WTC11 (cell line): ENCODE results near the gene DNAAF5. TPM values are rescaled to one million over a fixed set of nuclear protein-coding genes. Genes with fewer than 3 reads are reported as not detected.

Experiments
- ATAC-seq: fragments of 200-7000 bp; cut with Tn5 transposase; 2 replicates; pipeline ENCODE4 v1.10.0; 2021; ENCODE audit warnings: mild to moderate bottlenecking, moderate library complexity
- CTCF ChIA-PET: fragments of 300-600 bp; sonication (Branson Sonifier 250); formaldehyde crosslinking; loops from one replicate; lab custom pipeline; 2021; ENCODE audit warnings: antibody characterized with exemption; lab: Charles Lee
- POLR2A ChIA-PET: fragments of 350-600 bp; sonication (Branson Sonifier 250); formaldehyde crosslinking; loops from one replicate; lab custom pipeline; 2021; ENCODE audit warnings: antibody characterized with exemption; lab: Charles Lee
- DNase-seq: peaks from one replicate; pipeline ENCODE4 v3.0.0; 2021; ENCODE audit warnings: low spot score
- H3K27ac Mint-ChIP-seq: 2 replicates; pipeline ENCODE4 v1.8.0; 2021; ENCODE audit warnings: mixed read lengths
- H3K27me3 Mint-ChIP-seq: 2 replicates; pipeline ENCODE4 v1.8.0; 2021; ENCODE audit warnings: low read depth, mild to moderate bottlenecking, moderate library complexity, mixed read lengths
- H3K36me3 Mint-ChIP-seq: 2 replicates; pipeline ENCODE4 v1.8.0; 2021; ENCODE audit warnings: mixed read lengths
- H3K4me1 Mint-ChIP-seq: 2 replicates; pipeline ENCODE4 v1.8.0; 2022; ENCODE audit warnings: mixed read lengths
- H3K4me3 Mint-ChIP-seq: 2 replicates; pipeline ENCODE4 v1.8.0; 2021; ENCODE audit warnings: mild to moderate bottlenecking, moderate library complexity, mixed read lengths
- H3K9me3 Mint-ChIP-seq: 2 replicates; pipeline ENCODE4 v1.8.0; 2021; ENCODE audit warnings: mixed read lengths
- ATF1 ChIP-seq: sonication (generic); formaldehyde crosslinking; IDR thresholded peaks from 2 replicates; pipeline ENCODE4 v1.8.1; 2023; ENCODE audit warnings: mild to moderate bottlenecking, moderate library complexity, missing genetic modification reagents
- CREB1 ChIP-seq: sonication (generic); formaldehyde crosslinking; IDR thresholded peaks from 2 replicates; pipeline ENCODE4 v1.8.0; 2023; ENCODE audit warnings: mild to moderate bottlenecking, missing genetic modification reagents
- EMX1 ChIP-seq: fragments of 250-450 bp; sonication (Bioruptor Pico); IDR thresholded peaks from 2 replicates; pipeline ENCODE4 v1.8.0; 2021; ENCODE audit warnings: mild to moderate bottlenecking
- FOXJ3 ChIP-seq: sonication (generic); formaldehyde crosslinking; IDR thresholded peaks from 2 replicates; pipeline ENCODE4 v1.9.0; 2021; ENCODE audit warnings: missing genetic modification reagents, mild to moderate bottlenecking, borderline replicate concordance
- FOXP1 ChIP-seq: sonication (generic); formaldehyde crosslinking; IDR thresholded peaks from 2 replicates; pipeline ENCODE4 v1.8.0; 2022; ENCODE audit warnings: missing genetic modification reagents, mild to moderate bottlenecking, moderate library complexity, borderline replicate concordance
- GRHL2 ChIP-seq: fragments of 250-450 bp; sonication (Bioruptor Pico); IDR thresholded peaks from 2 replicates; pipeline ENCODE4 v1.8.0; 2022; ENCODE audit warnings: mild to moderate bottlenecking, moderate library complexity; ENCODE audit not compliant: insufficient replicate concordance, severe bottlenecking
- JUN ChIP-seq: sonication (generic); formaldehyde crosslinking; IDR thresholded peaks from 2 replicates; pipeline ENCODE4 v1.8.0; 2023; ENCODE audit warnings: mild to moderate bottlenecking, missing genetic modification reagents
- KAT7 ChIP-seq: sonication (generic); formaldehyde crosslinking; IDR thresholded peaks from 2 replicates; pipeline ENCODE4 v1.8.1; 2023; ENCODE audit warnings: missing genetic modification reagents, mild to moderate bottlenecking, borderline replicate concordance
- NR3C1 ChIP-seq: sonication (generic); formaldehyde crosslinking; conservative IDR thresholded peaks from 2 replicates; pipeline ENCODE4 v1.8.1; 2023; ENCODE audit warnings: low read depth, mild to moderate bottlenecking, missing genetic modification reagents
- OVOL2 ChIP-seq: fragments of 250-450 bp; sonication (Bioruptor Pico); IDR thresholded peaks from 2 replicates; pipeline ENCODE4 v1.9.0; 2021; ENCODE audit warnings: mild to moderate bottlenecking, borderline replicate concordance
- TCF7 ChIP-seq: sonication (generic); formaldehyde crosslinking; IDR thresholded peaks from 2 replicates; pipeline ENCODE4 v1.8.0; 2022; ENCODE audit warnings: mild to moderate bottlenecking, low read depth, missing genetic modification reagents, moderate library complexity
- ZBTB21 ChIP-seq: sonication (generic); formaldehyde crosslinking; IDR thresholded peaks from 2 replicates; pipeline ENCODE4 v1.8.1; 2023; ENCODE audit warnings: mild to moderate bottlenecking, missing genetic modification reagents, borderline replicate concordance
- ZNF232 ChIP-seq: sonication (generic); formaldehyde crosslinking; IDR thresholded peaks from 2 replicates; pipeline ENCODE4 v1.8.0; 2022; ENCODE audit warnings: mild to moderate bottlenecking, missing genetic modification reagents
- total RNA-seq: library from RNA; stranded (reverse); gene quantifications from 3 replicates; pipeline ENCODE4 v1.2.3, GENCODE V29; 2021
- TF ChIP-seq, protein P1 (sequence below): sonication (generic); formaldehyde crosslinking; IDR thresholded peaks from 2 replicates; pipeline ENCODE4 v1.8.0; 2022; ENCODE audit warnings: missing genetic modification reagents
- TF ChIP-seq, protein P2 (sequence below): sonication (generic); formaldehyde crosslinking; IDR thresholded peaks from 2 replicates; pipeline ENCODE4 v1.8.1; 2023; ENCODE audit warnings: mild to moderate bottlenecking, missing genetic modification reagents, moderate library complexity
- TF ChIP-seq, protein P3 (sequence below): sonication (generic); formaldehyde crosslinking; conservative IDR thresholded peaks from 2 replicates; pipeline ENCODE4 v1.8.1; 2023; ENCODE audit warnings: mild to moderate bottlenecking, low read depth, missing genetic modification reagents, moderate library complexity
- TF ChIP-seq, protein P4 (sequence below): sonication (generic); formaldehyde crosslinking; IDR thresholded peaks from 2 replicates; pipeline ENCODE4 v1.8.0; 2022; ENCODE audit warnings: mild to moderate bottlenecking, missing genetic modification reagents
- TF ChIP-seq, protein P5 (sequence below): sonication (generic); formaldehyde crosslinking; IDR thresholded peaks from 2 replicates; pipeline ENCODE4 v1.8.0; 2023; ENCODE audit warnings: missing genetic modification reagents
- TF ChIP-seq, protein P6 (sequence below): sonication (generic); formaldehyde crosslinking; IDR thresholded peaks from 2 replicates; pipeline ENCODE4 v1.8.1; 2022; ENCODE audit warnings: missing genetic modification reagents, borderline replicate concordance
- TF ChIP-seq, protein P7 (sequence below): sonication (generic); formaldehyde crosslinking; IDR thresholded peaks from 2 replicates; pipeline ENCODE4 v1.8.1; 2022; ENCODE audit warnings: low read depth, mild to moderate bottlenecking, moderate library complexity, missing genetic modification reagents, borderline replicate concordance

Gene DNAAF5
- total RNA-seq, 1 experiment from 2014 or later = 62.2 TPM

DNA sequence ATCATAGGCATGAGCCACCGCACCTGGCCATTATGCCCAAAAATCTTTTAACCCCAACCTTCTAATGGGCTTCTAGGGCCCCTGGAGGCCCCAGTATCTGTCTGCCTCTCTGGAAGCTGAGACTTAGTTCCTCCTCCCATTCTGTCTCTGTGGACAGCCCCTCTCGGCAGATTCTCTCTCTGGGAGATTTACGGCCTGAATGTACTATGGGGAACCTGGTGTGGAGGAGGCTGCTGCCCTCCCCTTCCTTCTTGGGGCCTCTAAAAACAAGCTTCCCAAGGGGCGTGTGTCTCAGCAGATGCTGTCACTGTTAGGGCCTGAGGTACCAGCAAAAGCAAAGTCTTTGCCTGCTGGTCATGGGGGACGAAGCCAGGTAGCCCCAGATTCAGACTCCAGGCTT lies 36.4 kb downstream of the DNAAF5 start (continued):
- TF ChIP-seq, protein P1, sequence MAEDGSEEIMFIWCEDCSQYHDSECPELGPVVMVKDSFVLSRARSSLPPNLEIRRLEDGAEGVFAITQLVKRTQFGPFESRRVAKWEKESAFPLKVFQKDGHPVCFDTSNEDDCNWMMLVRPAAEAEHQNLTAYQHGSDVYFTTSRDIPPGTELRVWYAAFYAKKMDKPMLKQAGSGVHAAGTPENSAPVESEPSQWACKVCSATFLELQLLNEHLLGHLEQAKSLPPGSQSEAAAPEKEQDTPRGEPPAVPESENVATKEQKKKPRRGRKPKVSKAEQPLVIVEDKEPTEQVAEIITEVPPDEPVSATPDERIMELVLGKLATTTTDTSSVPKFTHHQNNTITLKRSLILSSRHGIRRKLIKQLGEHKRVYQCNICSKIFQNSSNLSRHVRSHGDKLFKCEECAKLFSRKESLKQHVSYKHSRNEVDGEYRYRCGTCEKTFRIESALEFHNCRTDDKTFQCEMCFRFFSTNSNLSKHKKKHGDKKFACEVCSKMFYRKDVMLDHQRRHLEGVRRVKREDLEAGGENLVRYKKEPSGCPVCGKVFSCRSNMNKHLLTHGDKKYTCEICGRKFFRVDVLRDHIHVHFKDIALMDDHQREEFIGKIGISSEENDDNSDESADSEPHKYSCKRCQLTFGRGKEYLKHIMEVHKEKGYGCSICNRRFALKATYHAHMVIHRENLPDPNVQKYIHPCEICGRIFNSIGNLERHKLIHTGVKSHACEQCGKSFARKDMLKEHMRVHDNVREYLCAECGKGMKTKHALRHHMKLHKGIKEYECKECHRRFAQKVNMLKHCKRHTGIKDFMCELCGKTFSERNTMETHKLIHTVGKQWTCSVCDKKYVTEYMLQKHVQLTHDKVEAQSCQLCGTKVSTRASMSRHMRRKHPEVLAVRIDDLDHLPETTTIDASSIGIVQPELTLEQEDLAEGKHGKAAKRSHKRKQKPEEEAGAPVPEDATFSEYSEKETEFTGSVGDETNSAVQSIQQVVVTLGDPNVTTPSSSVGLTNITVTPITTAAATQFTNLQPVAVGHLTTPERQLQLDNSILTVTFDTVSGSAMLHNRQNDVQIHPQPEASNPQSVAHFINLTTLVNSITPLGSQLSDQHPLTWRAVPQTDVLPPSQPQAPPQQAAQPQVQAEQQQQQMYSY (CRISPR knock-in tag) = no peak
- TF ChIP-seq, protein P2, sequence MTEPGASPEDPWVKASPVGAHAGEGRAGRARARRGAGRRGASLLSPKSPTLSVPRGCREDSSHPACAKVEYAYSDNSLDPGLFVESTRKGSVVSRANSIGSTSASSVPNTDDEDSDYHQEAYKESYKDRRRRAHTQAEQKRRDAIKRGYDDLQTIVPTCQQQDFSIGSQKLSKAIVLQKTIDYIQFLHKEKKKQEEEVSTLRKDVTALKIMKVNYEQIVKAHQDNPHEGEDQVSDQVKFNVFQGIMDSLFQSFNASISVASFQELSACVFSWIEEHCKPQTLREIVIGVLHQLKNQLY (CRISPR knock-in tag) = no peak
- TF ChIP-seq ZNF232 (CRISPR knock-in tag) (no peak), ZBTB21 (CRISPR knock-in tag) (no peak), GRHL2 (CRISPR knock-in tag) (no peak), TCF7 (CRISPR knock-in tag) (no peak), FOXJ3 (CRISPR knock-in tag) (no peak)
- TF ChIP-seq, protein P3, sequence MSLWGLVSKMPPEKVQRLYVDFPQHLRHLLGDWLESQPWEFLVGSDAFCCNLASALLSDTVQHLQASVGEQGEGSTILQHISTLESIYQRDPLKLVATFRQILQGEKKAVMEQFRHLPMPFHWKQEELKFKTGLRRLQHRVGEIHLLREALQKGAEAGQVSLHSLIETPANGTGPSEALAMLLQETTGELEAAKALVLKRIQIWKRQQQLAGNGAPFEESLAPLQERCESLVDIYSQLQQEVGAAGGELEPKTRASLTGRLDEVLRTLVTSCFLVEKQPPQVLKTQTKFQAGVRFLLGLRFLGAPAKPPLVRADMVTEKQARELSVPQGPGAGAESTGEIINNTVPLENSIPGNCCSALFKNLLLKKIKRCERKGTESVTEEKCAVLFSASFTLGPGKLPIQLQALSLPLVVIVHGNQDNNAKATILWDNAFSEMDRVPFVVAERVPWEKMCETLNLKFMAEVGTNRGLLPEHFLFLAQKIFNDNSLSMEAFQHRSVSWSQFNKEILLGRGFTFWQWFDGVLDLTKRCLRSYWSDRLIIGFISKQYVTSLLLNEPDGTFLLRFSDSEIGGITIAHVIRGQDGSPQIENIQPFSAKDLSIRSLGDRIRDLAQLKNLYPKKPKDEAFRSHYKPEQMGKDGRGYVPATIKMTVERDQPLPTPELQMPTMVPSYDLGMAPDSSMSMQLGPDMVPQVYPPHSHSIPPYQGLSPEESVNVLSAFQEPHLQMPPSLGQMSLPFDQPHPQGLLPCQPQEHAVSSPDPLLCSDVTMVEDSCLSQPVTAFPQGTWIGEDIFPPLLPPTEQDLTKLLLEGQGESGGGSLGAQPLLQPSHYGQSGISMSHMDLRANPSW (CRISPR knock-in tag) = no peak
- TF ChIP-seq, protein P4, sequence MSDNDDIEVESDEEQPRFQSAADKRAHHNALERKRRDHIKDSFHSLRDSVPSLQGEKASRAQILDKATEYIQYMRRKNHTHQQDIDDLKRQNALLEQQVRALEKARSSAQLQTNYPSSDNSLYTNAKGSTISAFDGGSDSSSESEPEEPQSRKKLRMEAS = no peak
- TF ChIP-seq, all 79 proteins: peak for 0

DNA sequence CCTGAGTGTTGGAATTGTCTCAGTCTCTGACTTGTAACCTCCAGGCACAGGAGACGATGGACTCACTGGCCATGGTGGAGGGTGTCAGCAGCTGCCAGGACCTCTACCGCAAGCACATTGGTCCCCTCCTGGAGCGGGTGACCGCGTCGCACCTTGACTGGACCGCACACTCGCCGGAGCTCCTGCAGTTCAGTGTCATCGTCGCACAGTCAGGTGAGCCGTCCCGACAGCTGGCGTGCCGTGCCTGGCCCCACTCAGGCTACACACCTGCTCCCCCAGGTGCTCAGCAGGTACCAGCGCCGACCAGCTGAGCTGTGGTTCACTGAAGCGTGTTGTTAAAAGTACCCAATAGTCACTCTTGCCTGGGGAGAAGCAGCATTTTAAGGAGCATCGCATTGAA lies 37.3 kb downstream of the DNAAF5 start:
- H3K4me3 Mint-ChIP-seq = no peak overlapping the region
- CTCF ChIA-PET = no interaction called here
- no peaks in the 10 kb centered on the region for H3K9me3 Mint-ChIP-seq

DNA sequence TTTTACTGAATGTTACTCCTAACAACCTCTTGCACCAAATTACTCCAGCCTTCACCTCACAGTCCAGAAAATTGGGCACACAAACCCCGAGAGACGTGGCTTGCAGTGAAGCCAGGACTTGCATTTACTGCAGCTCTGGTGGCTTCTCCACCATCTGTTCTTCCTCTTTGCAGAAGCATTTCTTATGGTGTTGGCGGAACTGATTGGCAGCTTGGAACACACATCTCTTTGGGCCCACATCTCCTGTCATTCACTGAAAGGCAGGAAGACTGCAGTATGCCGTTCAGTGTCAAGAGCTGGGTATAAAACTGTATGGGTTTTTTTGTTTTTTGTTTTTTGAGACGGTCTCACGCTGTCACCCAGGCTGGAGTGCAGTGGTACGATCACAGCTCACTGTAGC lies 38.9 kb downstream of the DNAAF5 start:
- H3K27ac Mint-ChIP-seq = no peak overlapping the region
- DNase-seq = no peak
- ATAC-seq = no peak
- CTCF ChIA-PET = no interaction called here
- H3K9me3 Mint-ChIP-seq = no peaks in the 10 kb centered on the region
- H3K4me1 Mint-ChIP-seq = no peaks in the 10 kb centered on the region
- no peaks in the 10 kb centered on the region for H3K27me3 Mint-ChIP-seq
- H3K36me3 Mint-ChIP-seq = peaks cover 33% of the 10 kb centered on the region
- POLR2A ChIA-PET = no interaction called here
- H3K4me3 Mint-ChIP-seq = no peak overlapping the region
- TF ChIP-seq FOXP1 (CRISPR knock-in tag) (no peak), KAT7 (CRISPR knock-in tag) (no peak), OVOL2 (no peak), JUN (CRISPR knock-in tag) (no peak), ATF1 (CRISPR knock-in tag) (no peak)
- TF ChIP-seq, protein P3 (CRISPR knock-in tag) = no peak
- TF ChIP-seq, protein P5, sequence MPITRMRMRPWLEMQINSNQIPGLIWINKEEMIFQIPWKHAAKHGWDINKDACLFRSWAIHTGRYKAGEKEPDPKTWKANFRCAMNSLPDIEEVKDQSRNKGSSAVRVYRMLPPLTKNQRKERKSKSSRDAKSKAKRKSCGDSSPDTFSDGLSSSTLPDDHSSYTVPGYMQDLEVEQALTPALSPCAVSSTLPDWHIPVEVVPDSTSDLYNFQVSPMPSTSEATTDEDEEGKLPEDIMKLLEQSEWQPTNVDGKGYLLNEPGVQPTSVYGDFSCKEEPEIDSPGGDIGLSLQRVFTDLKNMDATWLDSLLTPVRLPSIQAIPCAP (CRISPR knock-in tag) = no peak
- TF ChIP-seq, protein P6, sequence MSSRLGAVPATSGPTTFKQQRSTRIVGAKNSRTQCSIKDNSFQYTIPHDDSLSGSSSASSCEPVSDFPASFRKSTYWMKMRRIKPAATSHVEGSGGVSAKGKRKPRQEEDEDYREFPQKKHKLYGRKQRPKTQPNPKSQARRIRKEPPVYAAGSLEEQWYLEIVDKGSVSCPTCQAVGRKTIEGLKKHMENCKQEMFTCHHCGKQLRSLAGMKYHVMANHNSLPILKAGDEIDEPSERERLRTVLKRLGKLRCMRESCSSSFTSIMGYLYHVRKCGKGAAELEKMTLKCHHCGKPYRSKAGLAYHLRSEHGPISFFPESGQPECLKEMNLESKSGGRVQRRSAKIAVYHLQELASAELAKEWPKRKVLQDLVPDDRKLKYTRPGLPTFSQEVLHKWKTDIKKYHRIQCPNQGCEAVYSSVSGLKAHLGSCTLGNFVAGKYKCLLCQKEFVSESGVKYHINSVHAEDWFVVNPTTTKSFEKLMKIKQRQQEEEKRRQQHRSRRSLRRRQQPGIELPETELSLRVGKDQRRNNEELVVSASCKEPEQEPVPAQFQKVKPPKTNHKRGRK (CRISPR knock-in tag) = no peak

More for the DNA sequence above, 37.3 kb downstream of the DNAAF5 start:
- POLR2A ChIA-PET = no interaction called here
- no peaks in the 10 kb centered on the region for H3K4me1 Mint-ChIP-seq
- TF ChIP-seq, protein P7, sequence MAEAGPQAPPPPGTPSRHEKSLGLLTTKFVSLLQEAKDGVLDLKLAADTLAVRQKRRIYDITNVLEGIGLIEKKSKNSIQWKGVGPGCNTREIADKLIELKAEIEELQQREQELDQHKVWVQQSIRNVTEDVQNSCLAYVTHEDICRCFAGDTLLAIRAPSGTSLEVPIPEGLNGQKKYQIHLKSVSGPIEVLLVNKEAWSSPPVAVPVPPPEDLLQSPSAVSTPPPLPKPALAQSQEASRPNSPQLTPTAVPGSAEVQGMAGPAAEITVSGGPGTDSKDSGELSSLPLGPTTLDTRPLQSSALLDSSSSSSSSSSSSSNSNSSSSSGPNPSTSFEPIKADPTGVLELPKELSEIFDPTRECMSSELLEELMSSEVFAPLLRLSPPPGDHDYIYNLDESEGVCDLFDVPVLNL (CRISPR knock-in tag) = no peak
- TF ChIP-seq EMX1 = no peak
- TF ChIP-seq TCF7 (CRISPR knock-in tag) = no peak
- TF ChIP-seq JUN (CRISPR knock-in tag) = no peak
- no peak for TF ChIP-seq CREB1 (CRISPR knock-in tag)
- TF ChIP-seq NR3C1 (CRISPR knock-in tag) = no peak
- no peak overlapping the region for H3K27ac Mint-ChIP-seq
- H3K27me3 Mint-ChIP-seq = no peaks in the 10 kb centered on the region
- H3K36me3 Mint-ChIP-seq = peaks cover 48% of the 10 kb centered on the region
- DNase-seq (no peak), ATAC-seq (no peak)
